Measurements from ENCODE around the gene TRH.
"Not testable (repeated sequence)": the region's sequence is repeated elsewhere in the genome, so short reads cannot be mapped to it uniquely, and the experiment has no call there.

Gene TRH

DNA sequence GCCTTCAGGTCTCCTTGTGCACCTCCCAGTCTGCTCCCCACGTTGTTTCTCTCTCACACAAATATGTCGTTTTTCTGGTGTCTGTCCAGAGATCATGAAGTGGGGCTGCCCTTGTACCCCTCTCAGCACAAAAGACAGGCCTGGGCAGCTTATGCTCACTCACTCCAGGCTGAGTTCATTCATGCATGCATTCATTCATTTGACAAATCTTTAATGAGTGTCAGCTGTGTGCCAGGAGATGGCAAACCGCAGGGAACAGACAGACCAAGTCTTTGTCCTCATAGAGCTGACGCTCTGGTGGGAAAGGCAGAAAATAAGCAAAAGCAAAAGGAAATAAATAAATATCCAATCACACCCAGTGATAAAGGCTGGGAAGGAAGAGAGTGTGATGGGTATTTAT is 7.6 kb upstream of the TRH start:
- no peak for DNase-seq

DNA sequence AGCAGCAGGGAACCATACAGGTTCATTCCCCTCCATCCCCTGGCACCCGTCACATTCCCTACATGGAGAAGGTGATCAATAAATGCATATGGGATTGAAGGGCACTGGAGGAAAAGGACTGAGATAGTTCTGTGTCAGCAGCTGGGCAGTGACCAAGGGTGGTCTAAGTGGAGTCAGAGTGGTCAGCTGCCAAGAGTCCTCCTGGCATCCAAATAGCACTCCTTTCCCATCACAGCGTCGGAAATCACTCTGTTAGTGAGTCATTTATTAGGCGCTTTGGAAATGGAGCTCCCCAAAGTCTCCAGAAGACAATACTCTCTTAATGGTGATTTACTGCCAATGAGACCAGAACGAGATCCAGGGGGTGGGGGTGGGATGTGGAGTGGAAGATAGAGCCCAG is 6.8 kb upstream of the TRH start:
- DNase-seq: no peak

DNA sequence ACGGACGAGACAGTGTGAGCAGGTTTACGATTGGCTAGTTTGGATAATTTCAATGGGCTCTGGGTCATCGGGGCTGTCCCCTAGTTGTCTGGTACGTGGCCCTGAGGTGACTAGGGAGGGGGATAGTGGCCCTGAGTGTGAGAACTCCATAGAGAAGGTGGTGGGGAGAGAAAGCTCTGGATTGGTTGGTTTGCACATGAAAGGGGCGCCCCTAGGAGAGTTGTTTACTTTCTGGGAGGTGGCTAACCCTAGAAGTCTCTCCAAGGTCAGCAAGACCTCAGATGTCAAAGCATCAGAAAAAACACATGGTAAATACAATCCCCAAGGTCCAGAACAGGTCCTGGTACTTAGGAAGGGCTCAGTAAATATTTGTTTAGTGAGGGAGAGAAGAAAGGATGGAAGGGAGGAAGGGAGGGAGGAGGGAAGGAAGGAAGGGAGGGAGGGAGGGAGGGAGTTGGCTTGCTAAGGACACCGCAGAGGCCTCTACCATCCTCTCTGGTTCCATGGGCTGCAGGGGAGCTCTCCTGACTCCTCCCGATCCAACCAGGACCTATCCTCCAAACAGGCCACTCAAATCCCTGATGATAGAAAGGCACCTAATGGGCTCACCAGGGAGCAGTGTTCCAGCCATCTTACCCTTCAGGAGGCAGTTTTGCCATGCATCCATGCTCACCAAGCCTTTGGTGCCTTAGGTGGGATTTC is 3.0 kb upstream of the TRH start:
- DNase-seq: no peak

DNA sequence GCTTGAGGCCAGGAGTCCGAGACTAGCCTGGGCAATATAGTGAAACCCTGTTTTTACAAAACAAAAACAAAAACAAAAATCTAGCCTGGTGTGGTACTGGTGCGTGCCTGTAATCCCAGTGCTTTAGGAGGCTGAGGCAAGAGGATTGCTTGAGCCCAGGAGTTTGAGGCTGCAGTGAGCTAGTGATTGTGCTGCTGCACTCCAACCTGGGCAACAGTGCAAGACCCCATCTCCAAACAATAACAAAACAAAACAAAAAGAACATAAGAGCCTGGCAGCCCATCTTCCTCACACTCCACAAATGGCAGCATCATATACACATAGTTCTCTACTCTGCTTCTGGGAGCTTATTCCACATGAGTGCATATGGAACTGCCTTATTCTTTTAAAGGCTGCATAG is 2.2 kb upstream of the TRH start:
- no peak for DNase-seq

DNA sequence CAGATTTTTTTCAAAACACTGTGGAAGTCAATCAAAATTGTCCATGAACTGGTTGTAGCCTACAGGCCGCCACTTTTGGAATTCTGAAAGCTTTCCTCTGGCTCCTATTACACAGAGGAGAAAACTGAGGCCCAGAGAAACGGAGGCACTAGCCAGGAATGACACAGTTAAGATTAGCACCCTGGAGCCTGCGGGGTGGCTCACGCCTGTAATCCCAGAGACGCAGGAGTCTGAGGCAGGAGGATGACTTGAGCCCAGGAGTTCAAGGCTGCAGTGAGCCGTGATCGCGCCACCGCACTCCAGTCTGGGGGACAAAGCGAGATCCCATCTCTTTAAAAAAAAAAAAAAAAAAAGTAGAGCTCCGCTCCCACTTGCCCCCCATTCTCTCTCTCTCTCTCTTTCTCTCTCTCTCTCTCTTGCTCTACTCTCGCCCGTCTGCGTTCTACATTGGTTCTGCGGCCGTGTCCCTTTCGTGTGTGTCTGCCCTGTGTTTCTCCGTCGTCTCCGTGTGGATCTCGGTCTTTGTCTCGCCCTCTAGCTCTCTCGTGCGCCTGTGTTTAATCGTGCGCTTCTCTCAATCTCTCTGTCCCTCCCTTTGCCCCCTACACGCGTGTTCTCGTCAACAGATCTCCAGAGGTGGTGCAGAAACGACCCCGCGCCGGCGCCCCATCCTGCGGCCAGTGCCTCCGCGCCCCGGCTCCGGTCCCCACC is 512 bp upstream of the TRH start:
- DNase-seq: no peak

DNA sequence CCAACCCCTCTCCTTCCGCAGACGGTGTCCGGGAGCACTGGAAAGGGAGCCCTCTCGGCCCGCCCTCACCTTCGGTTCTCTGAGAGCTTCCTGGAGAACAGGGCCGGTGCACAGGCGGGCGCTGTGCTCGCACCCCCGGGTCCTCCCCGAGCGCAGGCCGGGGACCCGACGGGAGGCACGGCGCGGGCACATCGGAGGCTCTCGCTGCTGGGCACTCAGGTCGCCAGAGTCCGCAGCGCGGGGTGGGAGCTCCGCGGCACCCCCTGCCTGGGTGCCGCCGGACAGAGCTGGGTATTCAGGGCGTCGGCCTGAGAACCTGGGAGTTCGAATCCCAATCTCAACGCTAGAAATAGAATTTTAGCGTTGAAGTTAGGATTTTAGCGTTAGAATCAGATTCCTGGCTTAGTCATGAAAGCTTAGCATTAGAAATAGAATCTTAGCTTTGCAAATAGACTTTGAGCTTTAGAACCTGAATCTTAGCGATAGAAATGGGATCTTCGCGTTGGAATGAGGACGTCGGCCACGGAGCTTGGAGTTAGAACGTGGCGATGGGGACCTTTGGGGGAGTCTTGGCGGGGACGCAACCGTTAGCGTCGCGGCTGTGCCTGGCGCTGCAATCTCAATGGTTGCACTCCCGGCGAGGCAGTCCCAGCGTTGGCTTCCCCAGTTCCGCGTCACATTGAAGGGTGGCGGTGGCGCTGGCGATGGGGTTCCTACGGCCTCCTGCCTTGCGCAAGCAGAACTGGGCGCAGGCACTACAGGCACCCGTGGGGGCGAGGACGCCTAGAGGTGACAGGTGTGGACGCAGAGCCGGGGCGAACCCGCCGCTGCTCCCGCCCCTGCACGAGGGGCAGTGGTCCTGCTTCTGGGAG is 549 bp downstream of the TRH start:
- DNase-seq: no peak

DNA sequence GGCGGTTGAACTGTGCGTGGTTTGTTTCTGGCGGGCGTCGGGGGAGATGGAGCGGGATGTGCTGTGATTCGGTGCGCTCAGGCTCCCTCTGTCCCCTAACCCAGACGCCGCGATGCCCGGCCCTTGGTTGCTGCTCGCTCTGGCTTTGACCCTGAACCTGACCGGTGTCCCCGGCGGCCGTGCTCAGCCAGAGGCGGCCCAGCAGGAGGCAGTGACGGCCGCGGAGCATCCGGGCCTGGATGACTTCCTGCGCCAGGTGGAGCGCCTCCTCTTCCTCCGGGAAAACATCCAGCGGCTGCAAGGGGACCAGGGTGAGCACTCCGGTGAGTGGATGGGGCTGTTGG is 1.2 kb downstream of the TRH start:
- no peak for DNase-seq

DNA sequence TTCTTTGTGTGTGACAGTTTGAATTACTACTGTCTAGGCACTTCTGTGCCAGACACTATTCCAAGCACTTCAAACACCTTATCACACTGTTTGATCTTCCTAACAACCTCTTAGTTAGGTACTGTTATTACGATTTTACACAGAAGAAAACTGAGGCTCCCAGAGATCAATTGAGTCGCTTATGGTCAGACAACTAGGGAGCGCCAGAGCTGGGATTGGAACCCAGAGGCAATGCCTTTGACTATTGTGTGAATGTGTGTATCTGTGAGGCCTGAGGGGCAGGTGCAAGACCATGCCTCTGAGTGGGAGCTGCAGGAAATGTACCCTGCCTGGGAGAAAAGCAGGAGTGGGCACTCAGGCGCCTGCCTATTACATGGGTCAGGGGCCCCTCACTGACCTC is 1.8 kb downstream of the TRH start:
- no peak for DNase-seq

DNA sequence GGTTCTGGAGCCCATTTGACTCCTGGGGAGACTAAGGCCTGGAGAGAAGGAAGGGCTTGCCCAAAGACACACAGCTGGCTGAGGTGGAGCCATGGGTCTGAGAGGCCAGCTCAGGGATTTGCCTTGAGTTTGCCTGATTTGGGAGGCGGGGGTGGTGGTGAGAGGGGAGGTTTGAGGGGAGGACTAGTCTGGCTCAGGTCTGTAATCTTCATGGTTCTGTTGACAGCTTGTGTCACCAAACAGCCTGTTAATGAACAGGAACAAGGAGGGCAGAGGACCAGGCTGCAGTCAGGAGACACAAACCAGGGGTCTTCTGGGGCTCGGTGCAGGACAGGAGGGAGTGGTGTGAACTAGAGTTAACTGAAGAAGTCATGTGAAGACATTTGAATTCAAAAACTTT is 3.6 kb downstream of the TRH start:
- DNase-seq: no peak

DNA sequence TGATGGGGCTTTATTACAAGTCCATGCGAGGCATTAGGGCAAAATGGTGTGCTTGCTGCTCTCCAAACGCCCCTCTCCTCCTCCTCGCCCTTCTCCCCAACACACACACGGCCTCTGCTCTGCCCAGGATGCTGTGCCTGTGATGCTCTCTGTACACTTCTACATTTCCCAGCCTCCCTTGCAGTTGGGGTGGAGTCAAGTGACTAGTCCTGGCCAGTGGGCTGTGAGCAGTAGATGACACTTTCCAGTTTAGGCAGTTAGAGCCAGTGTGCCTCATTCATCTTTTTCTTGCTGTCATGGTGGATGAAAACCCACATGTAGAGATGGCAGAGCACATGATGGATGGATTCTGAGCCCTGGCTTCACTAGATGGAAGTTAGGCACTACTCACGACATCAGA is 5.4 kb downstream of the TRH start:
- no peak for DNase-seq

DNA sequence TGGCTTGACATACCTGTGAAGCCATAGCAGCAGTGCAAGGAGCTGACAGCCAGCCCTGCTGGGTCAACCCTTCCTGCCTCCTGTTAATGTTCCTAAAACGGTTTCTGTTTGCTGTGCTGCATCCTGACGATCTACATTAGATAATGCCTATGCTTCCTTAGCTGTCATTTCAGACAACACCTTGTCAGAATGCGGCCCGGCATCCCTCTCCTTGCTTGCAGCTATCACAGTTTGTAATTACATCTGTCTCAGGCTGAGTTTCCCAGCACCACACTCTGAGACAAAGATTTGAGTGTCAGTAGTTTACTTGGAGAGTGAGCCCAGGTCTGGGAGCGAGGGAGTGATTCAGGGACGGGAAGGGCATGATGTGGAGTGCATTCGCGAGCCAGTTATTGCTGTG is 9.0 kb downstream of the TRH start:
- no peak for DNase-seq

DNA sequence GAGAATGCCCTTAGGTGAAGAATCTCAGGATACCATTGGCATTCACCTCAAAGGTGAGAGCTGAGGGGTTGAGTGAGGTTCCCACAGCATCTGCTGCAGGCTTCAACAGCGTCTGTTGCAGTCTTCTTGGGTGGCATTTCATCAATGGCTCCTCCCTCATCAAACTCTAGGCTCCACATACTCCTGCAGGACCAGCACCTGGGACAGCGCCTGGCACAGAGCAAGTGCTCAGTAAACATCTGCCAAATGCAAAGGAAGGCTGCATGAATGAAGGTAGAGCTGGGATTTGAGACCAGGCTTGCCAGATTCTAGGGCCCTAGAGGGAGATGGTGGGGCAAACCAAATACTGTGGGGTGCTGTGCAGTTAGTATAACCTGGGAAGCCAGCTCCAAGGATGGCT is 9.6 kb downstream of the TRH start:
- no peak for DNase-seq

DNA sequence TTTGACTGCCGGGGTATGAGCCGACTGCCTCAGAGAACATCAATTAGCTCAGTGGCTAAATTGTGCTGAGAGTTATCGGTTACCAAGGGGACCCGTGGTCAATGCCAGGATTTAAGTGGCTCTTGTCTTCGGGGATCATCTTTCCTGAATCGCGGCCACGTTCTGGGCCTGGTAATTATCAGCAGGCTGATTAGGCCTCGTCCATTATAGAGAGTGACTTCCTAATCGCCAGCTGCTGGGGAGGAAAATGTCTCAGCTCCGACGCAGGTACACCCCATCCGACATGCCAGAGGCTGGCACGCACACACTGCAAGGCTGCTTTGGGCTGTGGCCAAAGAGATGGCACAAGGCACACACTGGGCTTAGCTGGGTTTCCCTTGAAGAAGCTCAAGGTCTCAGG is 10.6 kb downstream of the TRH start:
- no peak for DNase-seq

DNA sequence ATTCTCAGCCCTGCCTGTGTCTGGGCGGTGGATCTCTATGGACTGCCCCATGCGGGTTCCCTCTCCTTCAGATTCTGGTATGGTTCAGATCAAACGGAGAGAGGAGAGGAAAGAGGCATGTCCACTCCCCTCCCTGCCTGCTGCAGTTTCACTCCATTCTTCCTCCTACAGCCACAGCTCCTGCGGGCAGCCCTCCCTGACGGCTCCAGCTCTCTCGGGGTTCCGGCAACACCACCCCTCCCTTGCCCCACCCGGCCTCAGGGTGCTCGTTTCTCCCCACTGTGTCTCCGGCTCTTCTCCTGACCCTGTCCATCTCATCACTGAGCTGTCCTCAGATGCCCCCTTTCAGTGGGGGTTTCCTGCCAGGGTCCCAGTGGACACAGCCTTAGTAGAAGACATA is 13.9 kb downstream of the TRH start:
- no peak for DNase-seq

DNA sequence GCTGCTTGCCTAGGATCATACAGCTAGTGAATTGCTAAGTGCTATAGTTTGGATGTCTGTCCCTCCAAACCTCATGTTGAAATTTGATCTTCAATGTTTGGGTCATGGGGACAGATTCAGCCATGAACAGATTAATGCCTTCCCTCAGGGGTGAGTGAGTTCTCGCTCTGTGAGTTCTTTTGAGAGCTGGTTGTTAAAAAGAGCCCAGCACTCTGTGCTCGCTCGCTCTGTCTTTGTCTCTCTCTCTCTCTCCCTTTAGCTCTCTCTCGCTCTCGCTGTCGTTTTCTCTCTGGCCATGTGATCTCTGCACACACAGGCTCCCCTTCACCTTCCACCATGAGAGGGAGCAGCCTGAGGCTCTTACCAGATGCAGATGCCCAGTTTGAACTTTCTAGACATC is 14.9 kb downstream of the TRH start:
- DNase-seq: no peak

DNA sequence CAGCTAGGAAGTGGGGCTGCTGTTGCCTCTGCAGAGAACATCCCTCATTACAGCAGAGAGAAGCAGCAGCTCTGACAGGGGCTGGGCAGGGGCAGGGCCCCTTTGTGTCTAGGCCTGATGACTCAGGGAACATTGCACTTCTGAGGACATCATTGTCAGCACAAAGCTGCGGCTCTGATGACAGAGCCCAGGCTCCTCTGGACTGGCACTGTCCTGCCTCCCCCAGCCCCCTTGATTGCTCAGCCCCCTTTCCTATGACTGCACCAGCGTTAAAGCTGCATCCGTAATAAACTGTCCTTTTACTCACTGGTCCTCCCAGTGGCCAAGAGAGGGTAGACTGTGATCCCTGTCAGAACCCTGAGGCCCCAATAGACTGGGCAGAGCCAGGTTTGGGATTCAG is 18.3 kb downstream of the TRH start:
- DNase-seq: no peak

DNA sequence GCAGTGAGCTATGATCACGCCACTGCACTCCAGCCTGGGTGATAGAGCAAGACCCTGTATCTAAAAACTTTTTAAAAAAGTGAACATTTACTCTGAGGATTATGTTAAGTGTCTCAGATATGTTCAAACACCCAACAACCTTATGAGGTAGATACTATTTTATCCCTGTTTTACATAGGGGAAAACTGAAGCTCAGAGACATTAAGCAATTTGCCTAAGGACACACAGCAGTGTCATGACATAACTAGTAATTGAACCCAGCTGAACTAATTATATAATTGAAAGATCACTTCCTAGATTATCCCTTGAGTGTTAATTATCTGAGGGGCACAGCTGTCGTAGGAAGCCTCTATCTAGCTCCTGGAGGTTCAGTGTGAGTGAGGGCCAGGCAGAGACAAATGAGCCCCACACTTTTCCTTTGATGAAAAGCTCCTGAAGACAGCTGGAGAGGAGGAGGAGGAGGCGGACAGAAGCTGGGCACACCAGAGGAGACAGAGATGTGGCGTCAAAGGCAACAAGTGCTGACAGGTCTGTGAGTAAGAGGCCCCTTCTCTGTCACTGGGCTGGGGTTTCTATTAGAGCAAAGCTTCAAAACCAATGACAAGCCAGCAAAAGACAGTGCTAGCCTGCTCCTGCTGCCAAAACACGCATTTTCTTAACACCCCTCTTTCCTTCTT is 20.5 kb downstream of the TRH start:
- DNase-seq: no peak

DNA sequence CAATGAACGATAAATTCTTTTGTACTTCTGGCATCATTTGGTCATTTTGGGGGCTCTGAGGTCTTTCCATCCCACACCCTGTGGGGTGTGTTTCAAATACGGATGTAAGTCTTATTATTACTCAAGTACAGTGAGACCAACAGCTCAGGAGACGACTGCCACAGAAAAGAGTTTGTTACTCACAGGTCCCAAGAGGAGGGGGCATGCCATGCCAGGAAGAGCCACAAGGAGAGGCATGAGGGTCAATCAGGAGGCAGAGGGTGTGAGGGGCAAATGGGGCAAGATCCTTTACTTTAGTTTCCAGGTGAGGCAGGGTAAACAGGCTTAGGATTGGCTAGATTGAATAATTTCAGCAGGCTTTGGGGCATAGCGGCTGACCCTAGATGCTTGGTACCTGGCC is 21.6 kb downstream of the TRH start:
- DNase-seq: no peak

DNA sequence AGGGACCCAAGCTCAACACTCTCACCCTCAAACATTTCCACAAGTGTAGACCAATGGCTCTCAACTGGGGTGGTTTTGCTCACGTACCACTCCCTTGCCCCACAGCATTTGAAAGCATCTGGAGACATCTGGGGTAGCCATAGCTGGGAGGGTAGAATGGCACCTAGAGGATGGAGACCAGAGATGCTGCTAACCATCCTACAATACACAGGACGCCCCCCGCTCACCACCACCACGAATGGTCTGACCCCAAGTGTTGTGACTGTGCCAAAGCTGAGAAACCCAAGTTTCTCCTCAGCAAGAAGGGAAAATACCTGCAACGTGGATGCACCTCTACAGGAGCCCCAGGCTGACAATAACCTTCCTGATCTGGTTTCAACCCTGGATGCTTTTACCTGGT is 24.7 kb downstream of the TRH start:
- not testable (repeated sequence) for DNase-seq

DNA sequence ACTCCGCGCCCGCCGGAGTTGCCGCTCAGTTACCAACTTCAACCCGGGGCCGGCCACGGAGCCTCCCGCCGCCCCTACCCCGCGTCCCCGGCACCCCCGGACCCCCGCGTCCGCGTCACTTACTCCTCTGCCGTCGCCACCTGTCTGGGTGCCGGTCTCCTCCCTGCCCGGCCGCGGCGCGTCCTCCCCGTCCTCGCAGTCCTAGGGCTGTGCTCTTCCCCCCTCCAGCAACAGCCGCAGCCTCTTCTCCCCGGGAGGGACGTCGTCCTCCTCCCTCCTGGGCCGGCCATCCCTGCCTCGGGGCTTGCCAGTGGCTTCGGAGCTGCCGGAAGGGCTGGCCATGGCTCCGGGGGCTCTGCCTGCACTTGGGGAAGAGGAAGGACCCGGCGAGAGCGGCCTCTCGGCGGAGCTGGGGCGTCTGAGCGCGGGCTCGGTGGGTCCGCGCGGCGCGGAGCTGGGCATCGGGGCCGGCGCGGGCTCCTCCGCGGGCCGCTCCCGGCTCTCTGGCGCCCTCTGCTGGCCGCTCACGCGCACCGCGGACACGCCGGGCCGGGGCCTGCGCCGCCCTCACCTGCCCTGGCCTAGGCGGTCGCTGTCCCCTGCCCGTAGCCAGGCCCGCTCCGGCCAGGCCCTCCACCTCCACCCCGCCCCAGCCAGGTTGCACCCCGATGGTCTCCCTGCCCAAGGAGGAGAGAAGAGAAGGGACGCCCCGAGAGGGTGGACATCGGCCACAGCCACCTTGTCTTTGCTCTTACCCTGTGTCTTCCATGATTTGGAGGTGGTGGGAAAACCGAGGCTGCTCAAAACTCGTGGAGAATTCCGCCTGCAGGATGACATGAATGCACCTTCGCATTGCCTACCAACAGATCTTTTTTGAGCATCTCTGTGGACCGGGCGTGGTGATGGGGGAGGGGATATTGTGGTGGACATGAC is 28.4 kb downstream of the TRH start:
- peak; percentile 58 for DNase-seq

DNA sequence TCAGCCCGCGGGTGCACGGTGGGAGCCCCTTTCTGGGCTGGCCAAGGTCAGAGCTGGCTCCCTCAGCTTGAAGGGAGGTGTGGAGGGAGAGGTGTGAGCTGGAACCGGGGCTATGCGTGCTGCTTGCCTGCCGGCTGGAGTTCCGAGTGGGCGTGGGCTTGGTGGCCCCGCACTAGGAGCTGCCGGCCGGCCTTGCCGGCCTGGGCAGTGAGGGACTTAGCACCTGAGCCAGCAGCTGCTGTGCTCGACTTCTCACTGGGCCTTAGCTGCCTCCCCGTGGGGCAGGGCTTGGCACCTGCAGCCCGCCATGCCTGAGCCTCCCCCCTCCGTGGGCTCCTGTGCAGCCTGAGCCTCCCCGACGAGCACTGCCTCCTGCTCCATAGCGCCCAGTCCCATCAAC is 36.0 kb downstream of the TRH start:
- DNase-seq: no peak

DNA sequence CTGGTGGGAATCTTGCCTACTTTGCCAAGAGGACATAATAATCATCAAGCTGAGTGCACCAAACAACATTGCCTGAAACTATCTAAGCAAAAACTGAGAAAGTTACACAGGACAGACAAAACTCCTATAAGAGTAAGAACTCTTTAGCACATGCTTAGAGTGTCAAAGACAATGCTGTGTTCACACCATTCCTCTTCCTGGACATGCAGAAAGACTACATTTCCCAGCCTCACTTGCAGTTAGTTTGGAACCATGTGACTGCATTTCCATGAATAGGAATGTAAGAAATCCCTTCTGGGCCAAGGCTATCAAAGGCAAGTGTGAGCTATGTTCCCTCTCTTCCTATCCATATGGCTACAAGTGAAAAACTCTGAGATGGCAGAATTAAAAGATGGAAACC is 37.6 kb downstream of the TRH start:
- DNase-seq: not testable (repeated sequence)

Data from GDM1 (cell line).